GM12872 (cell line): ENCODE results near the gene FKBP1A.

ENCODE experiments used
- CTCF ChIP-seq: IDR thresholded peaks from 3 replicates; pipeline ENCODE4 v1.5.1; 2011; ENCODE audit warnings: low read depth, mild to moderate bottlenecking, low read length, moderate library complexity; ENCODE audit not compliant: insufficient read depth

FKBP1A gene

GRCh38 chr20:1435337-1435699, 42.5 kb upstream of the FKBP1A start:
- TF ChIP-seq CTCF: no peak

- no peak for TF ChIP-seq CTCF
These were observed 41.9 kb upstream of the FKBP1A start for GRCh38 chr20:1434571-1435336.

- TF ChIP-seq CTCF: no peak
These were observed 38.3 kb upstream of the FKBP1A start for GRCh38 chr20:1431158-1431557.

- no peak for TF ChIP-seq CTCF
These were observed 37.2 kb upstream of the FKBP1A start for GRCh38 chr20:1430004-1430451.

GRCh38 chr20:1429143-1429728, 36.4 kb upstream of the FKBP1A start:
- TF ChIP-seq CTCF: no peak

GRCh38 chr20:1427457-1428054, 34.7 kb upstream of the FKBP1A start:
- TF ChIP-seq CTCF: no peak

GRCh38 chr20:1426231-1426849, 33.5 kb upstream of the FKBP1A start:
- no peak for TF ChIP-seq CTCF
